ENCODE data around the gene HOXB1. TPM values are rescaled to one million over a fixed set of nuclear protein-coding genes. Genes with fewer than 3 reads are reported as not detected.

The HOXB1 gene
- total RNA-seq, 1 experiment from 2014 or later = not detected

Other genes with a start within 250 kb of the HOXB1 start
- 0.90 TPM for gene SKAP1, start 100.8 kb downstream of the HOXB1 start, total RNA-seq (2021; ENCODE audit: unreplicated experiment)
- 70.1 TPM for gene HOXB2, start 14.1 kb upstream of the HOXB1 start, total RNA-seq (2021; ENCODE audit: unreplicated experiment)
- 27.9 TPM for gene HOXB4, start 47.3 kb upstream of the HOXB1 start, total RNA-seq (2021; ENCODE audit: unreplicated experiment)
- 127 TPM for gene HOXB3, start 59.2 kb upstream of the HOXB1 start, total RNA-seq (2021; ENCODE audit: unreplicated experiment)
- gene HOXB5, start 62.8 kb upstream of the HOXB1 start, total RNA-seq (2021; ENCODE audit: unreplicated experiment) = 67.2 TPM
- gene HOXB6, start 74.0 kb upstream of the HOXB1 start, total RNA-seq (2021; ENCODE audit: unreplicated experiment) = 196 TPM
- 44.0 TPM for gene HOXB7, start 80.0 kb upstream of the HOXB1 start, total RNA-seq (2021; ENCODE audit: unreplicated experiment)
- gene HOXB8, start 84.3 kb upstream of the HOXB1 start, total RNA-seq (2021; ENCODE audit: unreplicated experiment) = 45.9 TPM
- gene HOXB9, start 95.3 kb upstream of the HOXB1 start, total RNA-seq (2021; ENCODE audit: unreplicated experiment) = 65.9 TPM
- not detected for gene PRAC1, start 191.5 kb upstream of the HOXB1 start, total RNA-seq (2021; ENCODE audit: unreplicated experiment)
- gene PRAC2, start 192.2 kb upstream of the HOXB1 start, total RNA-seq (2021; ENCODE audit: unreplicated experiment) = not detected
- 8.1 TPM for gene HOXB13, start 197.7 kb upstream of the HOXB1 start, total RNA-seq (2021; ENCODE audit: unreplicated experiment)